22Rv1 (cell line): ENCODE data around the gene NOL4L.
"Not testable (repeated sequence)": the region's sequence is repeated elsewhere in the genome, so short reads cannot be mapped to it uniquely, and the experiment has no call there.

Source experiments
- H3K27ac ChIP-seq: fragments of 450-650 bp; 2 replicates; pipeline ENCODE4 v1.5.1; 2017
- CTCF ChIP-seq: fragments of 450-650 bp; IDR thresholded peaks from 2 replicates; pipeline ENCODE4 v1.5.1; 2017; ENCODE audit warnings: mild to moderate bottlenecking
- ZFX ChIP-seq: fragments of 450-650 bp; IDR thresholded peaks from 2 replicates; pipeline ENCODE4 v1.6.1; 2017; ENCODE audit warnings: antibody characterized with exemption, borderline replicate concordance

The NOL4L gene

GRCh38 chr20:32427996-32428395 is 157.1 kb downstream of the NOL4L start:
- H3K27ac ChIP-seq = no peak overlapping the region
- TF ChIP-seq ZFX = no peak
- no peak for TF ChIP-seq CTCF

DNA sequence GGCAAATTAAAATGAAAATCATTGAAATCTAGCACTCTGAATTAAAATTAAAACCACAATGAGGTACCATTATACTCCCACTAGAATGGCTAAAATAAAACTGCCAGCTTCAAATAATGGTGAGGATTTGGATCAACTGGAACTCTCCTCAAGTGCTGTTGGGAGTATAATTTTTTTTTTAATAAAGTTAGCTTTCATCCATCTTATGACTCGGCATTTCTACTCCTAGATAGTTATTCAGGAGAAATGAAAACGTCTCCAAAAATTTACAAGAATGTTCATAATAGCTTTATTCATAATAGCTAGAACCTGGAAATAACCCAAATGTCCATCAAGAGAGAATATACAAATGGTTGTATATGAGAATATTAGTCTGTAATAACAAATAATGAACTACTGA is 163.8 kb downstream of the NOL4L start:
- no peak for TF ChIP-seq ZFX
- no peak for TF ChIP-seq CTCF
- no peak overlapping the region for H3K27ac ChIP-seq

GRCh38 chr20:32418376-32418775 is 166.8 kb downstream of the NOL4L start:
- no peak overlapping the region for H3K27ac ChIP-seq
- TF ChIP-seq ZFX = no peak
- TF ChIP-seq CTCF = no peak

DNA sequence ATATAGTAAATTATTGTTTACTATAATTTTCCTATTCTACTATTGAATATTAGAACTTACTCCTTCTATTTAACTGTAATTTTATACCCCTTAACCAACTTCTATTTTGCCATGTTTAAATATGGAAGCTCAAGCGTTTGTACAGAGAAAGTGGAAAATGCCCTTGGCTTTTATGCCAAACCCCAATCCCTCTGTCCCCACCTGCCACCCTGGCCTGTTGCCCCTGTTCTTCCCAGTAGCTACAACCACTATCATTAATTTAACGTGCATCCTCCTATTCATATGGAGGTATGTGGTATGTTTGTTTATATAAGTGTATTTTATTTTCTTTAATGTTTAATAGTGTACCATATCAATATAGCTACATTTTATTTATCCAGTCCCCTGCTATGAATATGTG is 168.9 kb downstream of the NOL4L start:
- no peak overlapping the region for H3K27ac ChIP-seq
- TF ChIP-seq CTCF = no peak
- TF ChIP-seq ZFX = no peak

- H3K27ac ChIP-seq = no peak overlapping the region
- TF ChIP-seq ZFX (no peak), CTCF (no peak)
Measured at GRCh38 chr20:32415494-32415893, 169.6 kb downstream of the NOL4L start.

DNA sequence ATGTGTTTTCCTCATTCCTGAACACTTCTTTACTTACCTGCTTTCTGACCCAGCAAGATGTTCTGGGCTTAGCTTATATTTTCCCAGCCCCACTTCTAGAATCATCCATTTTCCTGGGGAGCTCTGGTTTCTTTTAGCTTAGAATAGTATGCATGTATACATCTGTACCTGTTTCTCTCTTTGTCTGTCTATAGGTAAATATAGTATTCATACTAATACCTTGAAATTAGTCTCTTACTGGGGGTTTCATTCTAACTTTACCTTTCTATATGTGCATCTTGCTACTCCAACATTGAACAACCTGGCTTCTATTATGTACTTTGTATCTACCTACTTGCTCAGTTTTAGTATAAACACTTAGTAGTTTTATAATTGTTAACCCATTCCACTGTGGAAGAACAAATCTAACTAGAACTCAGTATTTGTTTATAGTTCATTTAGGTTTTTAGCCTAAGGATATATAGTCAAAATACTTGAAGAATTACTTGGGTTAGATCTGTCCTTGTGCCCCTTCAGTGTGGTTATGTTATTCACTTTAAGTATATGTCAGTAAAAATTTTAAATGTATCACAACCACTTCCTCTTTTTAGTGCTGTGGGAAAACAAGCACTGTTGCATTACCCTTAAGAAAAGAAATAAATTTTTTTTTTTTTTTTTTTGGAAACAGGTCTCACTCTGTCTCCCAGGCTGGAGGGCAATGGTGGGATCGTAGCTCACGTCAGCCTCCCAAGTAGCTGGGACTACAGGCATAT is 173.0 kb downstream of the NOL4L start:
- H3K27ac ChIP-seq = no peak overlapping the region
- no peak for TF ChIP-seq ZFX
- no peak for TF ChIP-seq CTCF

DNA sequence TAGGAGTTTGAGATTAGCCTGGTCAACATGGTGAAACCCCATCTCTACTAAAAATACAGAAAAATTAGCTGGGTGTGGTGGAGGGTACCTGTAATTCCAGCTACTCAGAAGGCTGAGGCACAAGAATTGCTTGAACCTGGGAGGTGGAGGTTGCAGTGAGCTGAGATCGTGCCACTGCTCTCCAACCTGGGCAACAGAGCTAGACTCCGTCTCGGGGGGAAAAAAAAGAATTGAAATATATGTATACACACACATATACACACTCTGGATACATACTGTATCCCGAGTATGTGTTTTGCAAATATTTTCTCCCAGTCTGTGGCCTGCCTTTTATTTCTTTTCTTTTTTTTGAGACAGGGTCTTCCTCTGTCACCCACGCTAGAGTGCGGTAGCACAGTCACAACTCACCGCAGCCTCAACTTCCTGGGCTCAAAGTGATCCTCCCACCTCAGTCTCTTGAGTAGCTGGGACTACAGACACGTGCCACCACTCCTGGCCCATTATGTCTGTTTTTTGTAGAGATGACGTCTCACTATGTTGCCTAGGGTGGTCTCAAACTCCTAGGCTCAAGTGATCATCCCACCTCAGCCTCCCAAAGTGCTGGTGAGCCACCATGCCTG is 177.9 kb downstream of the NOL4L start:
- not testable (repeated sequence) for H3K27ac ChIP-seq
